Activated CD4-positive, alpha-beta T cell treated with anti-CD3 and anti-CD28 coated beads for 24 hours (primary cell): Measurements from ENCODE around the gene TMEM61.
"Not testable (repeated sequence)": the region's sequence is repeated elsewhere in the genome, so short reads cannot be mapped to it uniquely, and the experiment has no call there.

Experiments
- DNase-seq, 2 donors: peaks; one replicate each; pipeline ENCODE4 v3.0.0-alpha.2; 2020; ENCODE audit warnings: low read depth in 2 of 2

Gene TMEM61

GRCh38 chr1:55001311-55001710 is 20.9 kb downstream of the TMEM61 start:
- DNase-seq: no peak

GRCh38 chr1:55002686-55003085 is 22.3 kb downstream of the TMEM61 start:
- no peak for DNase-seq

DNA sequence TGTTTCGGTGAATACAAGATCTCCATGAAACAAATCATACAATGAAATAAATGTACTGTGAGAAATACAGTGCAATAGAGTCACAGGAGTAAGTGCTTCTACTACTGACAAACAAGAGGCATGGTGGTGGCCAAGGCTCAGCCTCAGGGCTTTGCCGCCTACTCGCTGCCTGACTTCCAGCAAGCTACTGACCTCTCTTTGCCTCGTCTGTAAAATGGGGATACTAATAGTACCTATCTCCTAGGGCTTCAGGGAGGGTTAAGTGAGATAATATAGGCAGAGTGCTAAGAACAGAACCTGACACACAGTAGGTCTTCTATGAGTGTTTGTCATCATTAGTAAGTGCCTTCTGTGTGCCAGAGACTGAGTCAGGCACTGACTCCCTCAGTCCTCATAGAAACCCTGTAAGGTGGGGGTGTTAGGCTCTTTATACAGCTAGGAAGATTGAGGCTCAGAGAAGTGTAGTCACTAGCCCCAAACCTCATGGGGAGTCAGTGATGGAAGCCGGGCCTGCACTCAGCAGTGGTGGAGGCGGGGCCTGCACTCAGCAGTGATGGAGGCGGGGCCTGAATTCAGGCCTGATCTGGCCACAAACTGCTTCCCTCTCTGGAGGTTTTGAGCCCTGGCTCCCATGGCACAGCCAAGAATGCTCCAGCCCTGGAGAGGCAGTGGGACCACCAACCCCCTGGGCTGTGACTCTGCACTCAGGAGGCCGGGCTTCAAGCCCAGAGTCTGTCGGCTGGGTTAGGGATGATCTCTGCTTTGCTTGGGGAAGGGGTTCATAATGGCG is 25.1 kb downstream of the TMEM61 start:
- no peak for DNase-seq

DNA sequence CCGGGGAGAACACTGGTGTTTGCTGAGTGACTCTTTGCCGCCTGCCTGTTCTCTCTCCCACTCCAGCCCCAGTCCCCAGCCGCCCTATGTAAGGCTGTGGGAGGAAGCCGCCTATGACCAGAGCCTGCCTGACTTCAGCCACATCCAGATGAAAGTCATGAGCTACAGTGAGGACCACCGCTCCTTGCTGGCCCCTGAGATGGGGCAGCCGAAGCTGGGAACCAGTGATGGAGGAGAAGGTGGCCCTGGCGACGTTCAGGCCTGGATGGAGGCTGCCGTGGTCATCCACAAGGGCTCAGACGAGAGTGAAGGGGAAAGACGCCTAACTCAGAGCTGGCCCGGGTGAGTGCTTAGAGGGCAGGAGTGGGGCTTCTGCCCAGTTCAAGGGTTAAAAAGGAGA is 26.5 kb downstream of the TMEM61 start:
- no peak for DNase-seq

DNA sequence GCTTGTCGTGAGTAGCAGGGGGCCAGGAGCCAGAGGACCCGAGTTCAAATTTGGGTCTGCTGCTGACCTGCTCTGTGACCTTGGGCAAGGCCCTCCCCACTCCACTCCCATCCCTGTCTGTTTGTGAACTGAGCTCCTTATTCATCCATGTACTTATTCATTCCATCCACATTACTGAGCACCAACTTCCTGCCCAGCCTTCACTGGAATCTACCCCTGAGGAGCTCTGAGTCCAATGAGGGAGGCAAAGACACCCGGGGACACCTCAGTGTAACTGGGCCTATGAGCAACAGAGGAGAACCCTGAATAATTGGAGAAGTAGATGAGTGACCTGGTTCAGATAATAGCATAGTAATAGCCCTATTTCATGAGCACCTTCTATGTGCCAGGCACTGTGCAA is 27.2 kb downstream of the TMEM61 start:
- no peak for DNase-seq

GRCh38 chr1:55010194-55010886 is 29.9 kb downstream of the TMEM61 start:
- DNase-seq: no peak

GRCh38 chr1:55010887-55011217 is 30.4 kb downstream of the TMEM61 start:
- DNase-seq: no peak

DNA sequence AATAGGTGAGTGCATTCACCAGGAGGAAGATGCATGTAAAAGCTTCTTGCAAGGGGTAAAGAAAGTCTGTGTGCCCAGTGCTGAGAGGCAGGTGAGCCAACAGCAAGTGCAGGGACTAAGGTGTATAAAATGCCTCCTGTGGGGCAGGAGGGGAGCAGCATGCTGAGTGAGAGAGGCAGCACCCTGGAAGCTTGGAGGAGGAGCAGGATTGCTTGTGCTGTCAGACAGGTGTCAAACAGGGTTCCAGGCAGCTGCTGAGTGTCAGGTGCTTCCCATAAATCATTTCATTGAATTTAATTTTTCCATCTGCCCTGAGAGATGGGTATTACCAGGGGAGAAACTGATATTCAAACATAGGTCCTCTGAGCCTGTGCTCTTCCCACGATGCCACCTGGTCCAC is 32.2 kb downstream of the TMEM61 start:
- DNase-seq: no peak

GRCh38 chr1:55015123-55015522 is 34.7 kb downstream of the TMEM61 start:
- no peak for DNase-seq

DNA sequence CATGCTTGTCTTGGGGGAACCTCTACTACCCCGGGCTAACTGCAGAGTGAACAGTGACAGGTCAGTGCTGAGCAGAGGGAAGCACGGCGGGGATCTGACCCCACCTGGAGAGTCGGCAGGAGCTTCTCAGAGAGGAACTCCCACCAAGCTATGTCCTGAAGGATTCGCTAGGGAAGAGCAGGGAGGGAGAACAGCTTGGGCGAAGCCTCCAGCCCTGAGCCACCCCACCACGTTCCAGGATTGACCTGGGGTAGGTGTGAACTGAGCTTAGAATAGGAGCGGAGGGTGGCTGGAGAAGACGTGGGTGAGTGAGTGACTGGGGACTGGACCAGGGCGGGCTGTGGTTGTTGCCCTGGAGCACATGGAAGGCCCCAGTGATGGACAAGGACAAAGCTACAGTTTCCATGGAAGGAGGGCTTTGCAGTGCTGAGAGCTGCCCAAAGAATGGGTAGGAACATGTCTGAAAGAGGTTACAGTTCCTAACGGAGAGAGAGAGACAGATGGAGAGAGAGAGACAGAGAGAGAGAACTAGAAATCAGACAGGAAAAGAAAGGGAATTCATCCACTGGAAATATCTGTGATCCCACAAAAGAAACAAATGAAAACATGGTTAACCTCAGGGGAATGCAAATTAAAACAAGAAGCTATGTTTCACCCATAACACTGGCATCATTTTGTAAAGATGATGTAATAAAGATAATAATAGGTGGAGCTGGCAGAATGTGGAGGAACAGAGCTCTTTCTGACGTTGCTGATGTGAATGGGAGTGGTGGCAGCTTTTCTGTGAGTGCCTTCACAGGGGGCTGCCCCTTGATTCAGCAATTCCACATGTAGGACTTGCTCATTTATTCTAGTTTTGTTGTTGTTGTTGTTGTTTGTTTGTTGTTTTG is 35.5 kb downstream of the TMEM61 start:
- no peak for DNase-seq

DNA sequence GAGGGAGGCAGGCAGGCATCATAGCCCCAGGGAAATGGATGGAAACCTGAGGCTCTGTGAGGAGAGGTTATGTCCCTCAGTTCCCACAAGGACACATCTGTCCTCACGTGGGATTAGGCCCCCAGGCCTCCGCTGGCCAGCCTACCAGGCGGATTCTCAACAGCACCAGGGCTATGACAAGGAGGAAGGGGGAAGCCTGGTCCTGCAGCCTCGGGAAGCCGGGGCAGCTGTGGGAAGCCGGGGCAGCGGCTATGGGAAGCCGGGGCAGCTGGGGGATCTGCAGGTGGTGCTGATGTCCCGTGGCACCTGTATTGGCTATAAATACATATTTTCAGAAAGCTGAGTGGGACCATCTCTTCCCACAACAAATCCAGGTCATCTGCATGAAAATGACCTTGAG is 38.0 kb downstream of the TMEM61 start:
- DNase-seq: no peak

GRCh38 chr1:55021942-55022546 is 41.6 kb downstream of the TMEM61 start:
- DNase-seq: peak; percentile 41 to 64

- not testable (repeated sequence) for DNase-seq
Measured at GRCh38 chr1:55024163-55024562, 43.7 kb downstream of the TMEM61 start.

DNA sequence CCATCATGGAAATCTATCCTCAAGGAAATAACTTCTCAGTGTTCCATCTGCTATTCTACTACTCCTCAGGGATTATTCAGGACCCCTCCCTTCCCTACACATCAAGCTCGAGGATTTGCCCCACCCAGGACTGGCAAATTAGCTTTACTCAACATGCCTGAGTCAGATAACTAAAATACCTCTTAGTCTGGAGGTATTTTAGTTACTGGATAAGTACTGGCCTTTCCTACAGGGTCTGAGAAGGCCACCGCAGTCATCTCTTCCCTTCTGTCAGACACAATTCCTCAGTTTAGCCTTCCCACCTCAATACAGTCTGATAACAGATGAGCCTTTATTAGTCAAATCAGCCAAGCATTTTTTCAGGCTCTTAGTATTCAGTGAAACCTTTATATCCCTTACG is 46.3 kb downstream of the TMEM61 start:
- not testable (repeated sequence) for DNase-seq

- DNase-seq: not testable (repeated sequence)
Measured at GRCh38 chr1:55031098-55031497, 50.7 kb downstream of the TMEM61 start.

- DNase-seq: no peak
Measured at GRCh38 chr1:55033265-55033614, 52.8 kb downstream of the TMEM61 start.

DNA sequence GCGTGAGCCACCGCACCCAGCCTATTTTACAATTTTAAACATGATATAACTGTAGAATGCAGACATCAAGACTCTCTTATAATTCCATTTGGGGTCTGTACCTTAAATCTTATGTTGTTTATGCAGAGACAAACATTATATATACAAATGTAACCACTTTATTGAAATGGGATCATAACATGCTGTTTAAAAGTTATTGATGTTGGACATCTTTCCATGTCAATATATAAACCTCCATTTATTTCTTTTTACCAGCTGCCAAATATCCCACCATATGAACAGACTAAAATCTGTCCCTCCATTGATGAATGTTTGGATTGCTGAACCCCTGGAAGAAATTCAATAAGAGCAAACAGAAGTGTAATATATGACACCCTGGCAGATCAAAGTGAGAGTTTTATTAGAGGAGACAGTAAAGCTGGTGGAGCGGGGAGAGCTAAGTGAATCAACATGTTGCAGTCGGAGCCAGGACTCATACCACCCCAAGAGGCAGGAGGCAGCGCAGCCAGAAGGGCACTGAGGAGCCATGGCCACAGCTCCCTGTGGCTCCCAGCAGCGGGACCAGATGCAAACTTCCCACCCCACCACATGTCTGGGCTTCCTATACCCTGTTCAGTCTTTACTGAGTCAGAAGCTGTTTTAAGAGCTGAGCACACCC is 54.2 kb downstream of the TMEM61 start:
- DNase-seq: no peak

DNA sequence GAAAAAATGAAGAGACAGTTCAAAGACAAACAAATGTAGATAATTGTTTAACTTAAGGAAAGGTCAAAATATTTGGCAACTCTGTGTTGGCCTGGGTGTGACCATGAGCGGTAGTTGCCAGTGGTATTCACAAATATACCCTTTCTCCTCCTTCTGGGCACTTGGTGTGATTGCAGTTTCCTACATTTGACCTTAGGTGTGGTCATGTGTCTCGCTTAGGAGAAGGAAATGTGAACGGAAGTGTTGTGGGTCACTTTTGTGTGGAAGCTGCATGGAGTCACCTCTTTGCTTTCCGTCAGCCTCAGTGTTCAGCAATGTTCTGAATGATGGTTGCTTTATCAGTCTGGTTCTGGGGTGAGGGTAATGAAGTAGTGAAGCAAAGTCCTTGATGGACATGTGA is 55.5 kb downstream of the TMEM61 start:
- DNase-seq: no peak

- no peak for DNase-seq
Measured at GRCh38 chr1:55037733-55038551, 57.5 kb downstream of the TMEM61 start.

DNA sequence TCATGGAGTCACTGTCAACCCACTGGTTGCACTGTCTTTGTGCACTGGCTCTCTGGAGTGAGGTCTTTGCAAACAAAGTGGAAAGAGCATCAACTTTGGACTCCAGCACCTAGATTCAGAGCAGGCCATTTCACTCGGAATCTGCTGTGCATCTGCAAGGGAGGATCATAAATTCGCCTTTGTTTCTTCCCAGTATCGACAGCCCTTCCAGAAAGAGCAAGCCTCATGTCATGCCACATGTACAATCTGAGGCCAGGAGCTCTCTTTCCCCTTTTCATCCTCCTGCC is 58.1 kb downstream of the TMEM61 start:
- DNase-seq: no peak

- DNase-seq: no peak
Measured at GRCh38 chr1:55038974-55039341, 58.5 kb downstream of the TMEM61 start.
